GM10248 (cell line): ENCODE results near the gene FAM222B.
"Not testable (repeated sequence)": the region's sequence is repeated elsewhere in the genome, so short reads cannot be mapped to it uniquely, and the experiment has no call there.

Experiments
- CTCF ChIA-PET: fragments of 300-600 bp; sonication (Branson Sonifier 250); formaldehyde crosslinking; extraction: SDS; loops from one replicate; lab custom pipeline; 2021; ENCODE audit warnings: antibody characterized with exemption; lab: Yijun Ruan, JAX
- POLR2A ChIA-PET: fragments of 350-650 bp; sonication (Branson Sonifier 250); formaldehyde crosslinking; extraction: SDS; loops from one replicate; lab custom pipeline; 2020; ENCODE audit warnings: antibody characterized with exemption; lab: Yijun Ruan, JAX
- DNase-seq: peaks from one replicate; pipeline ENCODE4 v3.0.0; 2012; ENCODE audit errors: extremely low spot score
- TF ChIP-seq, protein P1 (sequence below): IDR thresholded peaks from 2 replicates; pipeline ENCODE4 v1.5.1; 2012; ENCODE audit warnings: mild to moderate bottlenecking, low read depth; ENCODE audit errors: extremely low read depth, missing control alignments, control extremely low read depth

Gene FAM222B

DNA sequence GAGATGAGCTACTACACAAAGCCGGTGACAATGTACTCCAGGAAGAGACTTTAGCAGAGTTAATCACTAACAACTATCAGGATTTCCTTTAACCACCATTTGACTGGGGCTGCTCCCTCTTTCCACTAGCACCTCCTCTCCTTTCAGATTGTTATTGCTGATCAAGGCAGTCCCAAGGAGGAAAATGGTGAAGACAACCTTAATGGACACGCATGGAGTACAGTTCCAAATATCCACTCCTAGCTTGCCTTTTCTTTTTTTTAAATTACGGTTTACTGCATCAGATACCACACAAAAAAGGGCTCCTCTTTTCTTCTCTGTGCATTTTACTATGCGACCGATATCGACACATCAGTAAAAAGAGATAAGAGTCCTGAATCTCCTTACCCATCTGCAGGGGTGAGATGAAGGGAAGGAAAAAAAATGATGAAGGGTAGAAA lies 30.9 kb downstream of the FAM222B start:
- CTCF ChIA-PET, result interaction anchor here (0.8 to 3.2 kb wide), 4 partner anchors 11 to 84 kb away, joined by 3 to 14 read pairs (median 12); no protein-coding TSS in a partner anchor
- POLR2A ChIA-PET, result no interaction called here
- TF ChIP-seq, protein P1, sequence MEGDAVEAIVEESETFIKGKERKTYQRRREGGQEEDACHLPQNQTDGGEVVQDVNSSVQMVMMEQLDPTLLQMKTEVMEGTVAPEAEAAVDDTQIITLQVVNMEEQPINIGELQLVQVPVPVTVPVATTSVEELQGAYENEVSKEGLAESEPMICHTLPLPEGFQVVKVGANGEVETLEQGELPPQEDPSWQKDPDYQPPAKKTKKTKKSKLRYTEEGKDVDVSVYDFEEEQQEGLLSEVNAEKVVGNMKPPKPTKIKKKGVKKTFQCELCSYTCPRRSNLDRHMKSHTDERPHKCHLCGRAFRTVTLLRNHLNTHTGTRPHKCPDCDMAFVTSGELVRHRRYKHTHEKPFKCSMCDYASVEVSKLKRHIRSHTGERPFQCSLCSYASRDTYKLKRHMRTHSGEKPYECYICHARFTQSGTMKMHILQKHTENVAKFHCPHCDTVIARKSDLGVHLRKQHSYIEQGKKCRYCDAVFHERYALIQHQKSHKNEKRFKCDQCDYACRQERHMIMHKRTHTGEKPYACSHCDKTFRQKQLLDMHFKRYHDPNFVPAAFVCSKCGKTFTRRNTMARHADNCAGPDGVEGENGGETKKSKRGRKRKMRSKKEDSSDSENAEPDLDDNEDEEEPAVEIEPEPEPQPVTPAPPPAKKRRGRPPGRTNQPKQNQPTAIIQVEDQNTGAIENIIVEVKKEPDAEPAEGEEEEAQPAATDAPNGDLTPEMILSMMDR, result no peak
- peak; percentile 24 for DNase-seq

DNA sequence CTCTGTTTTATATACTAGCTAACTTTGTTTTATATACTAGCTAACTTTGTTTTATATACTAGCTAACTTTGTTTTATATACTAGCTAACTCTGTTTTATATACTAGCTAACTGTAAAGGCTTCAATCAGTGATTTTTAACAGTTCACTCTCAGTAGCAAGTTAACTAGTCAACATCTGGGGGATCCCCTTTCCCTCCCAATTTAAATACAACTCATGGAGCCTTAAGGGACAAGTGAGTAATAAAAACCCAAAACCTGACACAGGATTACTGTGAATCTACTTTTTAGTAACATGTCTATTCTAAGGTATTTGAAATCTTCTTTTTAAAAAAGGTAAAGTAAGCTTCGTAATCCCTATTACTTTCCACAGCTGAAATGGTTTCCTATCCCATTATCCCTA lies 32.2 kb downstream of the FAM222B start:
- TF ChIP-seq, protein P1, result no peak
- CTCF ChIA-PET, result interaction anchor here (0.7 to 3.2 kb wide), 7 partner anchors 9 to 143 kb away, joined by 3 to 14 read pairs (median 4); no protein-coding TSS in a partner anchor
- DNase-seq, result peak; percentile 39
- POLR2A ChIA-PET, result no interaction called here

DNA sequence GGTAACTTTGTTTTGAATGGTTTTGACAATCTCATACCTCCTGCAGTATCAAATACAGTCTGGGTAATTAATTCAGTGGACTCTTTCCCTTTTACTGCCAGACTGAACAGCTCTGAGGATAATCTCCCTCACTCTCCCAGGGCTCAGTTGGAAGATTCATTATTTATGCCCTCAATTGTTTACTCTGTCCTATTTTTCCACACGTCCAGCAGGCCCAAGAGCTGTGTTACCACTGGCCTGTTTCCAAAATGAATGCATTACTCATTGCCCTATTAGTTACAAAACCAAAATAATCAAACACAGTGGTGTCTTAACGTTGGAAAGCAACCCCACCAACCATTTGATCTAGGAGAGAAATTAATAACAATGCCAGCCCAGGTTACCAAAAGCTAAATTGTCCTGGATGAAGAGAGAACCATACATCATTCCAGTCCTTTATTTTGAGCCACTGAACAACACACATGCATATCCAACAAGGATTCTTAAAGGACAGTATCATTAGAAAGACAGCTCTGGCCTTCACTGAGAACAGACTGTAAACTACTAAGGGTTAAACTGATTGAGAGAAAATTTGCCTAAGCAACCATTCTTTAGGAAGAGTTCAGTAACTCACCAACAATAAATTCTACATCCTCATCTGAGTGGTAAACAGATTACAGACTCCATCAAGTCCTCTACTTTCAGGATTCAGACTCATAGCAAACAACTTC lies 34.5 kb downstream of the FAM222B start:
- TF ChIP-seq, protein P1, result no peak
- CTCF ChIA-PET, result interaction anchor here (0.7 to 2.5 kb wide), 12 partner anchors 8 to 93 kb away, joined by 3 to 15 read pairs (median 4); no protein-coding TSS in a partner anchor
- POLR2A ChIA-PET, result no interaction called here
- no peak for DNase-seq

DNA sequence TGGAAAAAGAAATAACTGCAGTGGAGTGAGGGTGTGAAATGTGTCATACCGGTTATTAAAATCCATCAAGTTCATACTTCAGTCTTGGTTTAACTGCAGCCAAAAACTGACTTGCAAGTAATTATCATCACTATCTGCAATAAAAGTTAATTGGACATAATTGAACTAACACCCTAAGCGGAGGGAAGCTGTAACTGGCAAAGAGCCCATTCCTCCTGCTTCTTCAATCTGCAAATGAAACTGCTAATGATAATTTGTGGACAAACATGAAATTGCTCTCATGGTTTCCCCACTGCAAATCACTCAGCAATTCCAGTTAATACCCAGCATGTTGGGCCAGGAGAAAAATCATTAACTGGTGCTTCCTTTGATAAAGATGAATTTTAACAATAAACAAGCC lies 46.5 kb downstream of the FAM222B start:
- no peak for DNase-seq
- POLR2A ChIA-PET, result no interaction called here
- CTCF ChIA-PET, result interaction anchor here (1.2 kb wide), 1 partner anchor 32 kb away, joined by 3 read pairs; no protein-coding TSS in a partner anchor
- TF ChIP-seq, protein P1, result no peak

DNA sequence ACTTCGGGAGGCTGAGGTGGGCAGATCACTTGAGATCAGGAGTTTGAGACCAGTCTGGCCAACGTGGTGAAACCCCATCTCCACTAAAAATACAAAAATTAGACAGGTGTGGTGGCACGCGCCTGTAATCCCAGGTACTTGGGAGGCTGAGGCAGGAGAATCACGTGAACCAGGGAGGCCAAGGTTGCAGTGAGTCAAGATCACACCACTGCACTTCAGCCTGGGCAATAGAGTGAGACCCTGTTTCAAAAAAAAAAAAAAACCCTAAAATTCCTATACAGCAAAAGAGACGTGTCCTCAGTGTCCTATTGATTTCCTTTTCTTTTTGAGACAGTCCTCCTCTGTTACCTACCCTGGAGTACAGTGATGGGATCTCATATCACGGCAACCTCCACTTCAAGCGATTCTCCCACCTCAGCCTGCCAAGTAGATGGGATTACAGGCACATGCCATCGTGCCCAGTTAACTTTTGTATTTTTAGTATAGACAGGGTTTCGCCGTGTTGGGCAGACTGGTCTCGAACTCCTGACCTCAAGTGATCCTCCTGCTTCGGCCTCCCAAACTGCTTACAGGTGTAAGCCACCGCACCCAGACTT lies 47.6 kb downstream of the FAM222B start:
- CTCF ChIA-PET, result interaction anchor here (1.2 to 2.2 kb wide), 2 partner anchors 31 kb away, joined by 3 to 9 read pairs; no protein-coding TSS in a partner anchor
- DNase-seq, POLR2A ChIA-PET: not testable (repeated sequence)

DNA sequence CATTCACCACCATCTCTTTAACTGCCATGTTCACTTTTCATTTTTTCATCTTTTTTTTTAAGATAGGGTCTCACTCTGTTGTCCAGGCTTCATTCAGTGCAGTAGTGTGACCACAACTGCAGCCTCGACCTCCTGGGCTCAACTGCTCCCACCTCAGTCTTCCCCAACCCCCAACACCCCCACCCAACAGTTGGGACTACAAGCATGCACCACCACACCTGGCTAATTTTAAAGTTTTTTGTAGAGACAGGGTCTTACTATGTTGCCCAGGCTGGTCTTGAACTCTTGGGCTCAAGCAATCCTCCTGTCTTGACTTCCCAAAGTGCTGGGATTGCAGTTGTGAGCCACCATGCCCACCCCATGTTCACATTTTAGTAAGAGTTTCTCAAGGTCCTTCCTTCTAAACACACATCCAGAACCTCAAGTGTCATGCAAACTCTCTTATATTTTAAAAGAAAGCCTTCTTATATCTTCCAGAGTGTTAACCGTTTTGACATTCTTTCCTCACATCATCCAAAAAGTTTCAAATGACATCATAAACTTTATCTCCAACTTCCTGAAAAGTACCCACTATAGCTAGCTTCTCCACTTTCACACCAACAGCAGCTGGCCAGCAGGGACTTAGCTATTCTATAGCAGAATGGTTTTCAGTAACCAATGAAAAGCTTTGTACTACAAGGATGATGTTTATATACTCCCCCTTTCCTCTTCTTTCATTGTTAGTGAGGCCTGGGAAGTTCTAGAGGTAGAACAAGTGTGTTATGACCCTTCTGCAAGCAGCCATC lies 49.5 kb downstream of the FAM222B start:
- ChIA-PET CTCF (interaction anchor here (0.7 to 2.2 kb wide), 4 partner anchors 10 to 29 kb away, joined by 3 to 9 read pairs (median 4); no protein-coding TSS in a partner anchor), POLR2A (no interaction called here)
- no peak for DNase-seq
- TF ChIP-seq, protein P1, result no peak
